HG03108 (cell line): ENCODE results near the gene OR10D3.
"Not testable (repeated sequence)": the region's sequence is repeated elsewhere in the genome, so short reads cannot be mapped to it uniquely, and the experiment has no call there.

ENCODE experiments used
- ATAC-seq: cut with Tn5 transposase; IDR thresholded peaks from one replicate; pipeline ENCODE4 v1.9.1; 2021; ENCODE audit warnings: moderate library complexity; ENCODE audit not compliant: unreplicated experiment

The OR10D3 gene, protein sequence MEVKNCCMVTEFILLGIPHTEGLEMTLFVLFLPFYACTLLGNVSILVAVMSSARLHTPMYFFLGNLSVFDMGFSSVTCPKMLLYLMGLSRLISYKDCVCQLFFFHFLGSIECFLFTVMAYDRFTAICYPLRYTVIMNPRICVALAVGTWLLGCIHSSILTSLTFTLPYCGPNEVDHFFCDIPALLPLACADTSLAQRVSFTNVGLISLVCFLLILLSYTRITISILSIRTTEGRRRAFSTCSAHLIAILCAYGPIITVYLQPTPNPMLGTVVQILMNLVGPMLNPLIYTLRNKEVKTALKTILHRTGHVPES

DNA sequence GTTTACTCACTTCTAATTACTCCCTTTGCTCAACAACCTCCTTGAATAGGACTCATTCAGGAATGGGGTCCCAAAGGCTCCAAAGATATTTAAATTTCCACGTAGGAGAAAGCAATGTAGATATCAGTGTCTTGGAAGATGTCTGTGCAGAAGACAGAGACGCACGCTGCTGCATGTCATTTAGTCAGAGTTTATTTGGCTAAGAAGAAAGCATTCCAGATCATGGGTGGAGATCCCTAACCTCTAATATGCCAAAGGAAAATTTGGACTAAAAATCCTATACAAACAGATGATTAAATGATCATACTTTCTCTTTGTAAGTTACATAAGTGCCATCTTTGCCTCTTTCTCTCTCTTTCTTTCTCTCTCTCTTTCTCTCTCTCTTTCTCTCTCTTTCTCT is at the start of gene OR10D3:
OR10D3 (plus strand) TSS at position 278 of the 400 bp plus-strand sequence. CDS start 1,925 bp downstream, outside the sequence.
- ATAC-seq, result no peak

GRCh38 chr11:124143034-124143433 is 40.1 kb upstream of the OR10D3 start:
- no peak for ATAC-seq

DNA sequence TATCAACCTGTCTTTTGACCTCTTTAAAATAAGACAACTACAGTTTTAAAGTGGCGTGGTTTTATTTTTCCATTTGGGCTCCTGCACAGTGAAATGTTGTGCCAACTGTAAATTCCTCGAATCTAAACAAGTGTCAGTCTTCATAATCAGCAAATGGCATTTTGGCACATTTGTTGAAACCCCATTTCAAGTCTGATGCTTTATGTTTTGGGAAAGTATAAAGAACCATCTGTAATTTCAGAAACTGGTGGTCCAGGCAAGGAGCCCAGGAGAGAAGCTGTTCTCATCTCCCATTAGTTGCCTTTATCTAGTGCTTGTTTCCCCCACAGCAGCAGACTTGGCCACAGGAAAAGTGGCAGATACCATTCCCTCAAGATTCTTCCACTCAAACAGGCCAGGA is 35.2 kb upstream of the OR10D3 start:
- no peak for ATAC-seq

GRCh38 chr11:124150684-124151083 is 32.5 kb upstream of the OR10D3 start:
- ATAC-seq, result no peak

GRCh38 chr11:124152770-124153407 is 30.3 kb upstream of the OR10D3 start:
- no peak for ATAC-seq

- ATAC-seq, result no peak
Measured at GRCh38 chr11:124153821-124154220, 29.3 kb upstream of the OR10D3 start.

DNA sequence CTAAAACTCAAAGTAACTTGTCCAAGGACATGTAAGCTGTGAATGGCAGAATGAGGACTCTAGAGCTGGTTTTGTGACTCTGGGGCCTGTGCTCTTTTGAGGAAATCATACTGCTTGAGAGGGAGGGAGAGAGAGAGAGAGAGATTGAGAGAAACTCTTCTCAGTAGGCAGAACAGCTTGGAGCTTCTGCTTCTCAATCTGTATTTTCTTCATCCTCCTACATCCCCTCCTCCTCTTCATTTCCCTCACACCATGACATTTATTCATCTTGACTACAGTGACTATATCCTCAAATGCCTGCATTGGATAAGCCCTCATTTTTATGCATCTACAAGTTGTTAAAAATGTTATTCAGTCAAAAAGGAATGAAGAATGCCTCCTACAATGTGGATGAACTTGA is 23.7 kb upstream of the OR10D3 start:
- ATAC-seq, result no peak

- ATAC-seq, result no peak
Measured at GRCh38 chr11:124160986-124161385, 22.2 kb upstream of the OR10D3 start.

DNA sequence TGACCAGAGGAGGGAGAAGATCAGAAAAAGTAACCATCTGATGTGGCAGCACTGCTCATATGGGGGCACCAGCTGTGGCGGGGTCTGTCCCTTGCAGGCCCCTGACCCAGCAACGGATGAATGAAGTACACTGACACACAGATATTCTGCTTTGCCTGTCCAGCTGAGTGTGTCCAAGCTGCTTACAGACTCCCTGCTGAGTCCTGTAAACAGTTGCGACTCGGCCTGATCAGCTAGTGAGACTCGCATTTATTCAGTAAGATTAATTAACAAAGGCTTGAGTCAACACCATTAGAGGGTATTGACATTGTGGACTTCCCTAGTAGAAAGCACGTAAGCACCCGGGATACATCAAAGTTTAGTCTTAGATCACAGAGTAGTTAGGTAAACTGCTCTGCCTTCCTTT is 15.3 kb upstream of the OR10D3 start:
- ATAC-seq, result no peak

GRCh38 chr11:124168796-124169195 is 14.3 kb upstream of the OR10D3 start:
- ATAC-seq, result no peak

GRCh38 chr11:124170315-124170714 is 12.8 kb upstream of the OR10D3 start:
- not testable (repeated sequence) for ATAC-seq

- ATAC-seq, result no peak
Measured at GRCh38 chr11:124170801-124171586, 12.2 kb upstream of the OR10D3 start.

GRCh38 chr11:124172101-124172500 is 11.0 kb upstream of the OR10D3 start:
- no peak for ATAC-seq

- no peak for ATAC-seq
Measured at GRCh38 chr11:124172599-124172998, 10.5 kb upstream of the OR10D3 start.

GRCh38 chr11:124174001-124174583 is 9.1 kb upstream of the OR10D3 start:
- no peak for ATAC-seq

- no peak for ATAC-seq
Measured at GRCh38 chr11:124176925-124177715, 6.0 kb upstream of the OR10D3 start.

- no peak for ATAC-seq
Measured at GRCh38 chr11:124179310-124179709, 3.8 kb upstream of the OR10D3 start.

DNA sequence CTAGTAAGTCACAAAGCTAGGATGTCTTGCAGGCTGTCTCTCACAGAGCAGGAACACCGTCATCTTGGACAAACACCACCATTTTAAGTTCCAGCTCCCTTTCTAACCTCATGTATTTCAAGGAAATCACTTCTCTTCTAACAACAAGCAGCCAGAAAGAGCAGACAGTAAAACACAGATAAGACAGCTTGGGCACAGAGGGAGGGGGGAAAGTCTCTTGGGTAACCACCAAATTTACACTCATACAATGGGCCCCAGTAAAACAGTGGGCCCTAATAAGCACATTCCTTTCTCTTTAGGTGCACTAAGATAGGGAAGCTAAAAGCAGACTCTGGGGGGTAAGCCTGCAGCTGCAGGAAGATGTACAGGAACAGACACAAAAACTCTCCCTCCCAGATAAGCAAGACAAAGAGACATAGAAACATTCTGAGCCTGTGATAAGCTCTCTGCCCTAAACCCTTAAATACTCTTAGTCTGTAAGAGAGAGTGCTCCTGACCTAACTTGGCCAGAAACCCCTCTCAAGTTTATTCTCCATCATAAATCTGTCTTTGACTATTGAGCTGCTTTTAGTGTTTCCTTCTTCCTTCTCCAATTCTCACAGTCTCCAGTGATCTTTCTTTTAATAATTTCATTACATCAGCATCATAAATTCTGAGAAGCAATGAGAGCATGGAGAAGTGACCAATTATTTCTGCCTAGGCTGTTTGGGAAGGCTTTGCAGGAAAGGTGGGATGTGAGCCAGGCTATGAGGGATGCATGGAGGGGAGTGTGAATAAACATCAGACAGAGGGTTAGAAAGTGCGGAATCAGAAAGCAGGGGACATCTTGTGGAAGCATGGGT is 7.4 kb downstream of the OR10D3 start:
- no peak for ATAC-seq

DNA sequence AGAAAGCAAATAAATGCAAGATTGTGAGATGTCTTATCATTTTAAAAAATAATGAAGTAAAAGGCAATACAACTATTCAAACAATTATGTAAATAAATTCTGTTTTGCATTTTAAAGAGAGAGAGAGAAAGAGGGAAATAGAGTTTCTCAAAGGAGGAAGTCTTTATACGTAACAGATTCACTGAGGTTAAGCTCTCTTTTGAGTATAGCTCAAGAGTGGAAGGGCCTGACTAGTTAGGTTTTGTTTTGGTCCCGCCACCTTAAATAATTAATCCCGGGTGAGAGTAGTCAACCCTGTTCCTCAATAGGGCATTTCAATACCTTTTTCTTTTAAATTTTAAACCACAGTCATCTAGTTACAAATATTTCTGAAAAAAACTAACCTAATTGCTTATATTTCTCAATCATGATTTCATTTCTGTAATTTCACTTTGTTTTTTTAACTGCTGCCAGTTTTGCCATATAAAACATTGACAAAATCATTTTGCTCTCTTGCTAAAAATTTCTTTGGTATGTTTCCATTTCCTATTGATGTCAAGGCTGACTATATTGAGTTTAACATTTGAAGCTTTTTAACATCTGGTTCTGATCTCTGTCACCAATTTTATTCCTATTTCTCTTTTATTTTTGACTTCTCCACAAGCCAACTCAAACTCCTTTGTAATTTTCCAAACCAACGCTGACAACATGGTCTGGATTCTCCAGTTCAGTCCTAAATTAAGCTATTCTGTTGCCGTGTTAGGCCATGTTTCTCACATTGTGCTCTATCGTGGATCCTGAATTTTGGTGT is 10.3 kb downstream of the OR10D3 start:
- peak; percentile 66 for ATAC-seq
